OCI-LY1 (cell line): ENCODE results near the gene PCDHB10.

Source experiments
- EZH2 ChIP-seq: fragments of 200-600 bp; sonication (generic), shearing (Covaris generic); IDR thresholded peaks from 2 replicates; pipeline ENCODE4 v1.8.0; 2017; ENCODE audit warnings: borderline replicate concordance, mixed run types, mild to moderate bottlenecking, antibody characterized with exemption, low read length, moderate library complexity, mixed read lengths
- TF ChIP-seq, protein P1 (sequence below): fragments of 200-600 bp; sonication (generic), shearing (Covaris generic); IDR thresholded peaks from 2 replicates; pipeline ENCODE4 v1.5.1; 2017; ENCODE audit warnings: mild to moderate bottlenecking, antibody characterized with exemption, low read length, moderate library complexity, mixed read lengths

DNA sequence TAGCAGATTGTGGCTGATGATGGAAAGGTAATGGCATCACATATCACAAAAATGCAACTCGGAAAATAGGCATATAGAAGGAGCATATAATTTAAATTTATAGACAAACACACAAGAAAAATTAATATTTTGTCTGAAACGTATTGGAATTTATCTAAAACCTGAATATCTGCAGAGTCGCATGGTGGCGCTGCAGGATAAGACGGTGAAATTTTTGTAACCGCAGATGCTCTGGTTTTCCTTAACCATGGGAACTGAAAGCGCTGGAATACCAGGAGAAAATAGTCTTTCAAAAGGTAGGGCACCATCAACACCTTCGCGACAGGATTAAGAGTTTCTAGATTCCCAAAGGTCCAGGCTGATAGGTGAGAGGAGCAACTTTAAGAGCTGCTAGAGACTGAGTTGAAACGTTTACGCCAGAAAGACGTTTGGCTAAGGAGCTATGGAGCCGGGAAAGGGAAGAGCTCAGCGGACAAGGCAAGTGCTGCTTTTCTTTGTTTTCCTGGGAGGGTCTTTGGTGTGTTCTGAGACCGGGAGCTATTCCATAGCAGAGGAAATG, 42.0 kb downstream of the PCDHB10 start:
- TF ChIP-seq, protein P1, sequence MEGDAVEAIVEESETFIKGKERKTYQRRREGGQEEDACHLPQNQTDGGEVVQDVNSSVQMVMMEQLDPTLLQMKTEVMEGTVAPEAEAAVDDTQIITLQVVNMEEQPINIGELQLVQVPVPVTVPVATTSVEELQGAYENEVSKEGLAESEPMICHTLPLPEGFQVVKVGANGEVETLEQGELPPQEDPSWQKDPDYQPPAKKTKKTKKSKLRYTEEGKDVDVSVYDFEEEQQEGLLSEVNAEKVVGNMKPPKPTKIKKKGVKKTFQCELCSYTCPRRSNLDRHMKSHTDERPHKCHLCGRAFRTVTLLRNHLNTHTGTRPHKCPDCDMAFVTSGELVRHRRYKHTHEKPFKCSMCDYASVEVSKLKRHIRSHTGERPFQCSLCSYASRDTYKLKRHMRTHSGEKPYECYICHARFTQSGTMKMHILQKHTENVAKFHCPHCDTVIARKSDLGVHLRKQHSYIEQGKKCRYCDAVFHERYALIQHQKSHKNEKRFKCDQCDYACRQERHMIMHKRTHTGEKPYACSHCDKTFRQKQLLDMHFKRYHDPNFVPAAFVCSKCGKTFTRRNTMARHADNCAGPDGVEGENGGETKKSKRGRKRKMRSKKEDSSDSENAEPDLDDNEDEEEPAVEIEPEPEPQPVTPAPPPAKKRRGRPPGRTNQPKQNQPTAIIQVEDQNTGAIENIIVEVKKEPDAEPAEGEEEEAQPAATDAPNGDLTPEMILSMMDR: no peak
- TF ChIP-seq EZH2: no peak
